Transverse colon (tissue), 4 donors: ENCODE measurements around the gene RHOT2.

Source experiments
- POLR2A ChIP-seq: fragments of 450-650 bp; IDR thresholded peaks from one replicate; pipeline ENCODE4 v1.6.1; 2016; ENCODE audit warnings: antibody characterized with exemption, mild to moderate bottlenecking, moderate library complexity
- POLR2AphosphoS5 ChIP-seq, 3 donors: sonication (generic); formaldehyde crosslinking; IDR thresholded peaks; one replicate each; pipeline ENCODE4 v1.6.1; 2016; ENCODE audit warnings: antibody characterized with exemption in 3 of 3
- TF ChIP-seq, protein P1 (sequence below), 5 experiments: fragments of 200-600 bp in 3 of 5; fragments of 450-650 bp in 2 of 5; sonication (generic) in 3 of 5; IDR thresholded peaks; 1 replicate in 2 of 5; 2 replicates in 3 of 5; pipeline ENCODE4 v1.5.1; 2016 to 2017; ENCODE audit warnings: antibody characterized with exemption in 5 of 5, inconsistent platforms in 3 of 5, mild to moderate bottlenecking in 2 of 5, moderate library complexity in 1 of 5

DNA sequence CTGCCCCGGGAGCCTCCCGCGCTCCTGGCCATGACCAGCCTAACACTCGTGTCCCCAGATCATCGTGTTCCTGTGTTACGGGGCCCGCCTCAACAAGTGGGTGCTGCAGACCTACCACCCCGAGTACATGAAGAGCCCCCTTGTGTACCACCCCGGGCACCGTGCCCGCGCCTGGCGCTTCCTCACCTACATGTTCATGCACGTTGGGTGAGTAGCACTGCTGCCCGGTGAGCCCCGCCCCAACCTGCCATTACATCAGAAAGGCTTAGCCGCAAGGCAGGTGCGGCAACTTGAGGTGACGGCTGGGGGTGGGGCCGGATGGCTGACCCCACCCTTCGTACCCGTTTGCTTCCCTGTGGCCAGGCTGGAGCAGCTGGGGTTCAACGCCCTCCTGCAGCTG, 9.0 kb downstream of the RHOT2 start:
- TF ChIP-seq, protein P1, sequence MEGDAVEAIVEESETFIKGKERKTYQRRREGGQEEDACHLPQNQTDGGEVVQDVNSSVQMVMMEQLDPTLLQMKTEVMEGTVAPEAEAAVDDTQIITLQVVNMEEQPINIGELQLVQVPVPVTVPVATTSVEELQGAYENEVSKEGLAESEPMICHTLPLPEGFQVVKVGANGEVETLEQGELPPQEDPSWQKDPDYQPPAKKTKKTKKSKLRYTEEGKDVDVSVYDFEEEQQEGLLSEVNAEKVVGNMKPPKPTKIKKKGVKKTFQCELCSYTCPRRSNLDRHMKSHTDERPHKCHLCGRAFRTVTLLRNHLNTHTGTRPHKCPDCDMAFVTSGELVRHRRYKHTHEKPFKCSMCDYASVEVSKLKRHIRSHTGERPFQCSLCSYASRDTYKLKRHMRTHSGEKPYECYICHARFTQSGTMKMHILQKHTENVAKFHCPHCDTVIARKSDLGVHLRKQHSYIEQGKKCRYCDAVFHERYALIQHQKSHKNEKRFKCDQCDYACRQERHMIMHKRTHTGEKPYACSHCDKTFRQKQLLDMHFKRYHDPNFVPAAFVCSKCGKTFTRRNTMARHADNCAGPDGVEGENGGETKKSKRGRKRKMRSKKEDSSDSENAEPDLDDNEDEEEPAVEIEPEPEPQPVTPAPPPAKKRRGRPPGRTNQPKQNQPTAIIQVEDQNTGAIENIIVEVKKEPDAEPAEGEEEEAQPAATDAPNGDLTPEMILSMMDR (IDR thresholded peaks at IDR 0.05): no peak
- TF ChIP-seq POLR2A: peak; percentile 41
- TF ChIP-seq POLR2AphosphoS5 (IDR thresholded peaks at IDR 0.05): peak; percentile 36 to 69 (median 44)
